IgD-negative memory B cell (primary cell): ENCODE data around the gene CNTN1. TPM values are rescaled to one million over a fixed set of nuclear protein-coding genes. Genes with fewer than 3 reads are reported as not detected.

Source experiments
- H3K27ac Mint-ChIP-seq, 3 donors: one replicate each; pipeline ENCODE4 v1.8.0; 2020 to 2022; ENCODE audit warnings: mild to moderate bottlenecking in 3 of 3, mixed read lengths in 3 of 3, moderate library complexity in 1 of 3
- H3K27me3 Mint-ChIP-seq: one replicate; pipeline ENCODE4 v1.8.0; 2021; ENCODE audit warnings: mixed read lengths
- H3K36me3 Mint-ChIP-seq: one replicate; pipeline ENCODE4 v1.8.0; 2020; ENCODE audit warnings: mild to moderate bottlenecking, mixed read lengths
- H3K4me1 Mint-ChIP-seq, 3 donors: one replicate each; pipeline ENCODE4 v1.8.0; 2020 to 2022; ENCODE audit warnings: mixed read lengths in 3 of 3, mild to moderate bottlenecking in 1 of 3
- H3K4me3 Mint-ChIP-seq, 4 donors: one replicate each; pipeline ENCODE4 v1.8.0; 2020 to 2022; ENCODE audit warnings: mild to moderate bottlenecking in 4 of 4, mixed read lengths in 4 of 4, moderate library complexity in 3 of 4
- H3K9me3 Mint-ChIP-seq, 3 donors: one replicate each; pipeline ENCODE4 v1.8.0; 2020 to 2021; ENCODE audit warnings: mixed read lengths in 3 of 3, mild to moderate bottlenecking in 1 of 3
- polyA plus RNA-seq: library from polyadenylated mRNA; unstranded; fragments of 300-500 nt; fragmentation: Illumina TruSeq; gene quantifications from one replicate; pipeline ENCODE4 v1.2.3, GENCODE V29; 2021

The CNTN1 gene
- polyA plus RNA-seq, 1 donor from 2014 or later = not detected

DNA sequence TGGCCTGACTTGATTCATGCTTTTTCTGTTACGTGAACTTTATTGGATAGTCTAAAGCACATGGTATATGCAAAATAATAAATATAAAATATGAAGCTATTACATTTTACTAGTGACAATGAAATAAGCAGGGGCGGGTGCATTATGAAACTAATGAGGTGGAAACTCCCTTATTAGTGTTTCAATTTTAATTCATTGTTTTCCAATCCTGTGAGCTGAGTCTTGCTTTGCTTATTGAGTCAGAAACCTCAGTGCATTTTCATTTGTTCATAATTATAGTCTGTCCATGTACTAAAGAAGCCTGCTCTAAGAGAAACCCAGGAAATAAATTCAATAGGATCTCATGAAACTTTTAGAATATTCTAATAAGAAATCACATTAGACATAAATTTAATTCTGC lies 78.5 kb downstream of the CNTN1 start:
- Mint-ChIP-seq H3K27ac (no peak overlapping the region), H3K36me3 (no peaks in the 10 kb centered on the region), H3K9me3 (no peaks in the 10 kb centered on the region), H3K4me1 (no peaks in the 10 kb centered on the region), H3K27me3 (no peaks in the 10 kb centered on the region), H3K4me3 (no peak overlapping the region)

- Mint-ChIP-seq H3K9me3 (no peaks in the 10 kb centered on the region), H3K4me3 (no peak overlapping the region), H3K4me1 (no peaks in the 10 kb centered on the region)
Measured at GRCh38 chr12:40775661-40776060, 83.4 kb downstream of the CNTN1 start.

GRCh38 chr12:40784102-40784501 lies 91.9 kb downstream of the CNTN1 start:
- H3K9me3 Mint-ChIP-seq = peaks cover 0 to 2% (median 0%) of the 10 kb centered on the region in 3 donors

More at GRCh38 chr12:40775661-40776060, 83.4 kb downstream of the CNTN1 start:
- Mint-ChIP-seq H3K27ac (no peak overlapping the region), H3K36me3 (no peaks in the 10 kb centered on the region), H3K27me3 (no peaks in the 10 kb centered on the region)

DNA sequence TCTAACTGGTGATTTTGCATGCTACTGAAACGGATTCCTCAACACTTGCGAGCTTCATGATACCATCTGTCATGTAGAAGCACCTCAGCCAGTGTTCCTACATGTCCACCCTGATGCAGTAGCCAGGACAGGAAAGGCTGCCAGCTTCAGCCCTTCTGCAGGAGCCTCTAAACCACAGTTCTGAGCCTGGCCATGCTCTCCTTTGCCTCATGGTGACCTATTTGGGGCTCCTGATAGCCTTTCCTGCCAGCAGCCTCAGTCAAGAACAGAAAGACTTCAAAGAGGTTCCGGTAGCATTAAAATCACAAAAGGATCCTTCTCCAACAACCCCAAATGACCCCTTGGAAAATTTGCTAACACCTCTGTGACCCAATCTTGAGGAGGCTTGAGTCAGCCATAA lies 96.0 kb downstream of the CNTN1 start:
- no peaks in the 10 kb centered on the region for H3K36me3 Mint-ChIP-seq
- H3K27me3 Mint-ChIP-seq = no peaks in the 10 kb centered on the region
- no peak overlapping the region for H3K4me3 Mint-ChIP-seq
- no peak overlapping the region for H3K27ac Mint-ChIP-seq
- peaks cover 0 to 3% (median 0%) of the 10 kb centered on the region in 3 donors for H3K9me3 Mint-ChIP-seq
- no peaks in the 10 kb centered on the region for H3K4me1 Mint-ChIP-seq

More at GRCh38 chr12:40784102-40784501, 91.9 kb downstream of the CNTN1 start:
- Mint-ChIP-seq H3K4me1 (no peaks in the 10 kb centered on the region), H3K4me3 (no peak overlapping the region), H3K27me3 (no peaks in the 10 kb centered on the region), H3K27ac (no peak overlapping the region), H3K36me3 (no peaks in the 10 kb centered on the region)

- H3K4me1 Mint-ChIP-seq = no peaks in the 10 kb centered on the region
Measured at GRCh38 chr12:40792792-40793386, 100.7 kb downstream of the CNTN1 start.

DNA sequence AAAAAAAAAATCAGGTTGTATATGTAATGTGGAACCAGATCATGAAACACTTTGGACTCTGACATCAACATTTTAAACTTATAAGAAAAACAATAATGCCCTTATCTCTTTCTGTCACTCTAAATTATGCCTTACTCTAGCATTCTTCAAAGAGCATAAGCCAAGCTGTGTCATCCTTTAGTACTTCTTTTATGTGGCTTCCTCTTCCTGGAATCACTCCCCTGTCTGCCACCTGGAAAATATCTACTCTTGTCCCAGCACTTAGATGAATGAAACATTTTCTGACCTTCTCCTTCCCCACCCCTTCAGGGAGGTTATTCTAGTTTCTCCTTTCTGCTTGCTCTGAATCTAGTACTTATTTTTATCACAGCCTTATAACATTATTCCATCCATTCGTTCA lies 101.2 kb downstream of the CNTN1 start:
- Mint-ChIP-seq H3K4me1 (no peaks in the 10 kb centered on the region), H3K9me3 (peaks cover 0 to 2% (median 0%) of the 10 kb centered on the region in 3 donors), H3K27ac (no peak overlapping the region), H3K27me3 (no peaks in the 10 kb centered on the region), H3K4me3 (no peak overlapping the region), H3K36me3 (no peaks in the 10 kb centered on the region)

More at GRCh38 chr12:40792792-40793386, 100.7 kb downstream of the CNTN1 start:
- Mint-ChIP-seq H3K27ac (no peak overlapping the region), H3K9me3 (peaks cover 0 to 2% (median 0%) of the 10 kb centered on the region in 3 donors), H3K36me3 (no peaks in the 10 kb centered on the region), H3K27me3 (no peaks in the 10 kb centered on the region), H3K4me3 (no peak overlapping the region)

DNA sequence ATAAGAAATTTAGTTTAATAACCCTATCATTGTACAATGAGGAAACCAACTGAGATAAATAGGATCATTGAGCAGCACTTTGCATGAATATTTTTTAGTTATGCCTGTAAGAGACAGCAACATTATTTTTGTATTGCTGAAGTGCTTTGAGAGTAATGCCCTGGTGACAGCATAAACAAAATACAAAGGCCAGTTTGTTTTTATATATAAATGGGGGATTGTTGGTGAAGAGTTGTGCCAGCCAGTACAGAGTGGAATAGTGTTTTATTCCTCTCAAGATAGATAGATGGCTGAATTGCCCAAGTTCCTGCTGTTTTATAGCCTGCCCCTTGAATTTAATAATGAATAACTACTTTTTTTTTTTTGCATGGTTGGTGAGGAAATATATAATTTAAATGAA lies 101.8 kb downstream of the CNTN1 start:
- H3K36me3 Mint-ChIP-seq = no peaks in the 10 kb centered on the region
- no peak overlapping the region for H3K27ac Mint-ChIP-seq
- peaks cover 0 to 2% (median 0%) of the 10 kb centered on the region in 3 donors for H3K9me3 Mint-ChIP-seq
- no peaks in the 10 kb centered on the region for H3K27me3 Mint-ChIP-seq
- no peaks in the 10 kb centered on the region for H3K4me1 Mint-ChIP-seq
- H3K4me3 Mint-ChIP-seq = no peak overlapping the region

- Mint-ChIP-seq H3K27ac (no peak overlapping the region), H3K27me3 (no peaks in the 10 kb centered on the region), H3K4me1 (no peaks in the 10 kb centered on the region), H3K36me3 (no peaks in the 10 kb centered on the region), H3K9me3 (no peaks in the 10 kb centered on the region), H3K4me3 (no peak overlapping the region)
Measured at GRCh38 chr12:40801082-40801481, 108.8 kb downstream of the CNTN1 start.

- no peaks in the 10 kb centered on the region for H3K27me3 Mint-ChIP-seq
- H3K36me3 Mint-ChIP-seq = no peaks in the 10 kb centered on the region
- no peaks in the 10 kb centered on the region for H3K9me3 Mint-ChIP-seq
- H3K4me1 Mint-ChIP-seq = no peaks in the 10 kb centered on the region
- no peak overlapping the region for H3K4me3 Mint-ChIP-seq
- no peak overlapping the region for H3K27ac Mint-ChIP-seq
Measured at GRCh38 chr12:40801861-40802260, 109.6 kb downstream of the CNTN1 start.

GRCh38 chr12:40802656-40803055 lies 110.4 kb downstream of the CNTN1 start:
- H3K27me3 Mint-ChIP-seq = no peaks in the 10 kb centered on the region
- no peaks in the 10 kb centered on the region for H3K36me3 Mint-ChIP-seq
- no peaks in the 10 kb centered on the region for H3K4me1 Mint-ChIP-seq
- H3K9me3 Mint-ChIP-seq = no peaks in the 10 kb centered on the region
- H3K4me3 Mint-ChIP-seq = no peak overlapping the region
- H3K27ac Mint-ChIP-seq = no peak overlapping the region

GRCh38 chr12:40819436-40820108 lies 127.3 kb downstream of the CNTN1 start:
- Mint-ChIP-seq H3K4me1 (no peaks in the 10 kb centered on the region), H3K4me3 (no peak overlapping the region), H3K27ac (peak overlapping the region in 1 of 3 donors; percentile 11), H3K36me3 (no peaks in the 10 kb centered on the region), H3K27me3 (no peaks in the 10 kb centered on the region), H3K9me3 (peaks cover 0 to 8% (median 5%) of the 10 kb centered on the region in 3 donors)

- Mint-ChIP-seq H3K27ac (no peak overlapping the region), H3K36me3 (no peaks in the 10 kb centered on the region), H3K4me1 (no peaks in the 10 kb centered on the region), H3K4me3 (no peak overlapping the region), H3K9me3 (peaks cover 0 to 8% (median 5%) of the 10 kb centered on the region in 3 donors), H3K27me3 (no peaks in the 10 kb centered on the region)
Measured at GRCh38 chr12:40820794-40821484, 128.7 kb downstream of the CNTN1 start.

GRCh38 chr12:40825156-40825555 lies 132.9 kb downstream of the CNTN1 start:
- Mint-ChIP-seq H3K27ac (no peak overlapping the region), H3K36me3 (no peaks in the 10 kb centered on the region), H3K9me3 (no peaks in the 10 kb centered on the region), H3K4me1 (no peaks in the 10 kb centered on the region), H3K27me3 (no peaks in the 10 kb centered on the region), H3K4me3 (no peak overlapping the region)

DNA sequence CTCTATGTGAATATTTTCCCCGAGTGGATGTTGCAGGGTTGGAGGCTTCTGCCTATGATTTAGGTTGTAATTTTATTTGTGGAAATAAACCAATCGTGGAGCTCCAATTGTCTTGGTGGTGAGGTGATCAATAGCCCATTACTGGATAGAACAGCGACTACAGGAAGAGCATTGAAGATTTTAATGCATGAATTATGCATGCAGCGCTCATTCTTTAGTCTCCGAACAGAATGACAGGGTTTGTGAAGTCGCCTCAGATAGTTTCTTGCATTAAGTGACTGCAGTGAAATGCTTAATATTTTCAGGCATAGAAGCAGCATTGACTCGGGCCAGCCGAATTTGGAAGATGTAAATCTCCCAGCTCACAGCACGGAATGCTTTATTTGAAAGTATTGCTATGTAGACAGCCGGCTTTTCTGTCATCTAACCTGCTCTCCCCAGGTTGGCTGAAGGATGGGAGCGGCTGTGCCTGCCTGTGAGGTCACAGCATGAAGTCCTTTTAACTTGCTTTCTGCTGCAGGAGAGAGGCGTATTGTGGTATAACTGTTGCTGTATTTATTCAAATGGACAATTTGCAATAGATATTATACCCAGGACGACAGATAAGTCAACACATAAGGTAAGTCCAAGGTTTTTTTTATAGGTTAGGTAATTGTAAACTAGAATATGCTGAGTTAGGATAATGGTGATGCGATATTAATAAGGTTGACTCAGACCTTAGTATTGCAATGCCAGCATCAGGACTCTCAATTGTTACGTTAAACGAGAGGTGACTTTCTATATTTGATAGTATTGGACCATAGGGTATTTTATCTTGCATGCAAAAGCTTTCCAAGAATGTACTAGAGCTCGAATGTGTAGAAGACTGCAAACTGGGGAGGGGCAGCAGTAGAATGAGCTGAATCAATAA lies 135.7 kb downstream of the CNTN1 start:
- no peaks in the 10 kb centered on the region for H3K4me1 Mint-ChIP-seq
- H3K27ac Mint-ChIP-seq = no peak overlapping the region
- H3K36me3 Mint-ChIP-seq = no peaks in the 10 kb centered on the region
- H3K9me3 Mint-ChIP-seq = no peaks in the 10 kb centered on the region
- H3K4me3 Mint-ChIP-seq = no peak overlapping the region
- no peaks in the 10 kb centered on the region for H3K27me3 Mint-ChIP-seq

DNA sequence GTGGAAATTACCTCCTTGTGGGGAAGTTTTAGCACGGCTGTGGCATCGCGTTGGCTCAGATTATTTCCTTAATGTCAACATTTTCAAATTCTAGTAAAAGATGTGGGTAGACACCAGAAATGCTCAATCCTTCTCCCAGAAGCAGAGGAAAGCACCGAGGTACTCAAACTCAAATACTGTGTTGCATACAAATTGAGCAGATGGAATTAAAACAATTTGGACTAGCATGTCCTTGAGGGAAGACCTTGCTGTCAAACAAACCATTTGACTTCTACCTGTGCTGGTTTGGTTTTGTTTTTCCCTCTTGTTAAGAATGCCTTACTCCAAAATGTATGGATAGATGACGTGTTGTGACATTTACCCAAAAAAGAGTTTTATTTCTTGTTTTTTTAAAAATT lies 136.4 kb downstream of the CNTN1 start:
- Mint-ChIP-seq H3K4me1 (no peaks in the 10 kb centered on the region), H3K36me3 (no peaks in the 10 kb centered on the region), H3K27me3 (no peaks in the 10 kb centered on the region), H3K4me3 (no peak overlapping the region), H3K9me3 (no peaks in the 10 kb centered on the region), H3K27ac (no peak overlapping the region)
